ENCODE measurements around the gene TMEM255A.

DNA sequence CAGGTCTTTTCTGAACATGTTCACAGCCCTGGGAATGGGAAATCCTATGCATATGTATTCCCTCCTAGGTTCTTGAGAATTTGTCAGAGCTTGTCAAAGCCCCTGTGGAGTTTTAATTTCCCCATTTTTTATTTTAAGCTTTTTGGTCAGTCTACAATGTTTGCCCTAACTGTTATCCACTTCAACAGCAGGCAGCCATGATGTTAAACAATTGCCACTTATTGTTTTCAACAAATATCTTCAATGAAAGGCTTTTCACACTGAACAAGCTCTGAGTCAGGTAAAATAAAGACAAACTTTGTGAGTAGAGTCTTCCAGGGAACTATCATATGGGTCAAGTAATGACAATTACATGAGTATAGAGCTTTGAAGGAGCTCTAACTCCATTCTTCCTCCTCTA lies 25.6 kb upstream of the TMEM255A start:
- no peak for TF ChIP-seq SNAPC2 (CRISPR knock-in tag; IDR thresholded peaks at IDR 0.05)
- no peak for TF ChIP-seq SMYD3 (CRISPR knock-in tag; IDR thresholded peaks at IDR 0.05)
- no peak for TF ChIP-seq ZNF12 (CRISPR knock-in tag; IDR thresholded peaks at IDR 0.05)
- TF ChIP-seq ZBTB1 (CRISPR knock-in tag; IDR thresholded peaks at IDR 0.05; ENCODE audit: borderline replicate concordance): no peak
- TF ChIP-seq CEBPG (CRISPR knock-in tag; IDR thresholded peaks at IDR 0.05): no peak
- no peak for TF ChIP-seq KAT2B (IDR thresholded peaks at IDR 0.05; ENCODE audit: borderline replicate concordance, low read depth, low read length)
- TF ChIP-seq, protein P1, sequence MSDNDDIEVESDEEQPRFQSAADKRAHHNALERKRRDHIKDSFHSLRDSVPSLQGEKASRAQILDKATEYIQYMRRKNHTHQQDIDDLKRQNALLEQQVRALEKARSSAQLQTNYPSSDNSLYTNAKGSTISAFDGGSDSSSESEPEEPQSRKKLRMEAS (IDR thresholded peaks at IDR 0.05): no peak
- TF ChIP-seq, protein P2, sequence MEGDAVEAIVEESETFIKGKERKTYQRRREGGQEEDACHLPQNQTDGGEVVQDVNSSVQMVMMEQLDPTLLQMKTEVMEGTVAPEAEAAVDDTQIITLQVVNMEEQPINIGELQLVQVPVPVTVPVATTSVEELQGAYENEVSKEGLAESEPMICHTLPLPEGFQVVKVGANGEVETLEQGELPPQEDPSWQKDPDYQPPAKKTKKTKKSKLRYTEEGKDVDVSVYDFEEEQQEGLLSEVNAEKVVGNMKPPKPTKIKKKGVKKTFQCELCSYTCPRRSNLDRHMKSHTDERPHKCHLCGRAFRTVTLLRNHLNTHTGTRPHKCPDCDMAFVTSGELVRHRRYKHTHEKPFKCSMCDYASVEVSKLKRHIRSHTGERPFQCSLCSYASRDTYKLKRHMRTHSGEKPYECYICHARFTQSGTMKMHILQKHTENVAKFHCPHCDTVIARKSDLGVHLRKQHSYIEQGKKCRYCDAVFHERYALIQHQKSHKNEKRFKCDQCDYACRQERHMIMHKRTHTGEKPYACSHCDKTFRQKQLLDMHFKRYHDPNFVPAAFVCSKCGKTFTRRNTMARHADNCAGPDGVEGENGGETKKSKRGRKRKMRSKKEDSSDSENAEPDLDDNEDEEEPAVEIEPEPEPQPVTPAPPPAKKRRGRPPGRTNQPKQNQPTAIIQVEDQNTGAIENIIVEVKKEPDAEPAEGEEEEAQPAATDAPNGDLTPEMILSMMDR (CRISPR knock-in tag; IDR thresholded peaks at IDR 0.05): no peak
